KBM-7 (cell line): ENCODE data around the gene FOXJ3.

Experiments
- DNase-seq: peaks from one replicate; pipeline ENCODE4 v3.0.0-alpha.2; 2015
- in situ Hi-C: fragments of 300-500 bp; cut with MboI; formaldehyde crosslinking; loops from 2 replicates; pipeline ENCODE4 v1.14.3; 2020; ENCODE audit warnings: low sequenced_read_pairs, low pct_unique_long_range_greater_than_20kb, mixed read lengths

FOXJ3 gene

GRCh38 chr1:42336978-42337377, 1.9 kb upstream of the FOXJ3 start:
- in situ Hi-C loops: loop anchor here (25.0 kb wide), 1 partner anchor 400 kb away; the partner anchor contains the start of gene CLDN19
- DNase-seq: no peak

GRCh38 chr1:42335809-42336518, 929 bp upstream of the FOXJ3 start:
- in situ Hi-C loops: loop anchor here (25.0 kb wide), 1 partner anchor 401 kb away; the partner anchor contains the start of gene CLDN19
- no peak for DNase-seq

- peak; percentile 41 for DNase-seq
- in situ Hi-C loops: loop anchor here (25.0 kb wide), 1 partner anchor 403 kb away; the partner anchor contains the start of gene CLDN19
Observed at GRCh38 chr1:42334240-42335049, 590 bp downstream of the FOXJ3 start.

GRCh38 chr1:42333662-42334239, 1.3 kb downstream of the FOXJ3 start:
- in situ Hi-C loops: loop anchor here (25.0 kb wide), 1 partner anchor 404 kb away; the partner anchor contains the start of gene CLDN19
- peak; percentile 38 for DNase-seq

GRCh38 chr1:42332877-42333276, 2.2 kb downstream of the FOXJ3 start:
- DNase-seq: no peak
- in situ Hi-C loops: loop anchor here (25.0 kb wide), 1 partner anchor 404 kb away; the partner anchor contains the start of gene CLDN19

- no peak for DNase-seq
- in situ Hi-C loops: loop anchor here (25.0 kb wide), 1 partner anchor 407 kb away; the partner anchor contains the start of gene CLDN19
Observed at GRCh38 chr1:42330215-42330614, 4.8 kb downstream of the FOXJ3 start.

- in situ Hi-C loops: loop anchor here (25.0 kb wide), 1 partner anchor 408 kb away; the partner anchor contains the start of gene CLDN19
- DNase-seq: no peak
Observed at GRCh38 chr1:42328916-42329496, 6.0 kb downstream of the FOXJ3 start.

- in situ Hi-C loops: loop anchor here (25.0 kb wide), 1 partner anchor 409 kb away; the partner anchor contains the start of gene CLDN19
- DNase-seq: no peak
Observed at GRCh38 chr1:42328047-42328625, 6.9 kb downstream of the FOXJ3 start.

GRCh38 chr1:42325014-42325402, 10.0 kb downstream of the FOXJ3 start:
- no peak for DNase-seq
- in situ Hi-C loops: loop anchor here (25.0 kb wide), 1 partner anchor 412 kb away; the partner anchor contains the start of gene CLDN19

GRCh38 chr1:42324398-42325013, 10.5 kb downstream of the FOXJ3 start:
- DNase-seq: no peak
- in situ Hi-C loops: loop anchor here (25.0 kb wide), 1 partner anchor 413 kb away; the partner anchor contains the start of gene CLDN19

GRCh38 chr1:42323551-42323950, 11.5 kb downstream of the FOXJ3 start:
- in situ Hi-C loops: no loop called here

GRCh38 chr1:42322577-42322976, 12.5 kb downstream of the FOXJ3 start:
- no peak for DNase-seq
- in situ Hi-C loops: no loop called here

More at GRCh38 chr1:42323551-42323950, 11.5 kb downstream of the FOXJ3 start:
- DNase-seq: no peak

- no peak for DNase-seq
- in situ Hi-C loops: no loop called here
Observed at GRCh38 chr1:42321731-42322130, 13.3 kb downstream of the FOXJ3 start.

GRCh38 chr1:42320708-42321107, 14.3 kb downstream of the FOXJ3 start:
- in situ Hi-C loops: no loop called here
- no peak for DNase-seq

GRCh38 chr1:42319871-42320484, 15.1 kb downstream of the FOXJ3 start:
- in situ Hi-C loops: no loop called here
- DNase-seq: peak; percentile 73

- in situ Hi-C loops: no loop called here
- no peak for DNase-seq
Observed at GRCh38 chr1:42319128-42319851, 15.7 kb downstream of the FOXJ3 start.

- in situ Hi-C loops: no loop called here
- DNase-seq: no peak
Observed at GRCh38 chr1:42318601-42319000, 16.4 kb downstream of the FOXJ3 start.
